Tibial nerve (tissue), 4 donors: ENCODE results near the gene CHTF18.

Experiments used
- EP300 ChIP-seq, 2 donors: sonication (generic); formaldehyde crosslinking; IDR thresholded peaks; one replicate each; pipeline ENCODE4 v1.6.1; 2017; ENCODE audit warnings: antibody characterized with exemption in 2 of 2, mild to moderate bottlenecking in 1 of 2
- TF ChIP-seq, protein P1 (sequence below), 5 experiments: fragments of 200-600 bp in 3 of 5; fragments of 450-650 bp in 2 of 5; sonication (generic) in 3 of 5; IDR thresholded peaks; one replicate each; pipeline ENCODE4 v1.5.1; 2016 to 2019; ENCODE audit warnings: antibody characterized with exemption in 5 of 5, mild to moderate bottlenecking in 3 of 5, moderate library complexity in 2 of 5

DNA sequence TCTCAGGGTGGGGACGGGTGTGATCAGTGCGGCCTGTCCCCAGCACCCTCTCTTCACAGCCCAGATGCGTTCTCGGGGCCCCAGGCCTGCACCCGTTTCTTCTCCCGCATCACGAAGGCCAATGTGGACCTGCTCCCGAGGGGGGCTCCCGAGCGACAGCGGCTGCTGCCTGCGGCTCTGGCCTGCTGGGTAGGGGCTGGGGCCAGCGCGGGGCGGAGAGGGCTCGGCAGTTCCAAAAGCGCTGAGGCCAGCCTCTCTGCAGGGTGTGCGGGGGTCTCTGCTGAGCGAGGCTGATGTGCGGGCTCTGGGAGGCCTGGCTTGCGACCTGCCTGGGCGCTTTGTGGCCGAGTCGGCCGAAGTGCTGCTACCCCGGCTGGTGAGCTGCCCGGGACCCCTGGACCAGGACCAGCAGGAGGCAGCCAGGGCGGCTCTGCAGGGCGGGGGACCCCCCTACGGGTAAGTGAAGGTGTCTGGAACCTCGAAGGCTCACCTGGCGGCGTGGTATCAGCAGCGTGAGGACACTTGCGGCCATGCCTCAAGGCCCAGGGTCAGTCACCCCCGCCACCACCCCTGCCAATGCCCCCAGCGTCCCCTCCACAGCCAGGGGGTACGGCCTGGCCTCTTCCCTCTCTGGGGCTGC is 23.5 kb upstream of the CHTF18 start:
- TF ChIP-seq, protein P1, sequence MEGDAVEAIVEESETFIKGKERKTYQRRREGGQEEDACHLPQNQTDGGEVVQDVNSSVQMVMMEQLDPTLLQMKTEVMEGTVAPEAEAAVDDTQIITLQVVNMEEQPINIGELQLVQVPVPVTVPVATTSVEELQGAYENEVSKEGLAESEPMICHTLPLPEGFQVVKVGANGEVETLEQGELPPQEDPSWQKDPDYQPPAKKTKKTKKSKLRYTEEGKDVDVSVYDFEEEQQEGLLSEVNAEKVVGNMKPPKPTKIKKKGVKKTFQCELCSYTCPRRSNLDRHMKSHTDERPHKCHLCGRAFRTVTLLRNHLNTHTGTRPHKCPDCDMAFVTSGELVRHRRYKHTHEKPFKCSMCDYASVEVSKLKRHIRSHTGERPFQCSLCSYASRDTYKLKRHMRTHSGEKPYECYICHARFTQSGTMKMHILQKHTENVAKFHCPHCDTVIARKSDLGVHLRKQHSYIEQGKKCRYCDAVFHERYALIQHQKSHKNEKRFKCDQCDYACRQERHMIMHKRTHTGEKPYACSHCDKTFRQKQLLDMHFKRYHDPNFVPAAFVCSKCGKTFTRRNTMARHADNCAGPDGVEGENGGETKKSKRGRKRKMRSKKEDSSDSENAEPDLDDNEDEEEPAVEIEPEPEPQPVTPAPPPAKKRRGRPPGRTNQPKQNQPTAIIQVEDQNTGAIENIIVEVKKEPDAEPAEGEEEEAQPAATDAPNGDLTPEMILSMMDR (IDR thresholded peaks at IDR 0.05), result no peak
- TF ChIP-seq EP300 (IDR thresholded peaks at IDR 0.05), result no peak
